IMR-90 (cell line): ENCODE data around the gene CTTN. TPM values are rescaled to one million over a fixed set of nuclear protein-coding genes. Genes with fewer than 3 reads are reported as not detected.

ENCODE experiments used
- ATAC-seq: fragments of 200-7000 bp; cut with Tn5 transposase; 2 replicates; pipeline ENCODE4 v1.9.1; 2020; ENCODE audit warnings: low read depth, mild to moderate bottlenecking, moderate library complexity
- BruUV-seq: library from RNA; stranded (reverse); fragments of 400-500 nt; replicated peaks from 2 replicates; lab custom pipeline; 2021; lab: Mats Ljungman, UMichigan
- CTCF ChIA-PET: fragments of 300-600 bp; formaldehyde crosslinking; extraction: SDS; loops from one replicate; lab custom pipeline; 2021; ENCODE audit warnings: antibody characterized with exemption; lab: Yijun Ruan, JAX
- POLR2A ChIA-PET: fragments of 300-600 bp; sonication (Branson Sonifier 250); formaldehyde crosslinking; loops from one replicate; lab custom pipeline; 2022; ENCODE audit warnings: antibody characterized with exemption; ENCODE audit not compliant: unreplicated experiment; lab: Charles Lee
- DNase-seq: peaks from one replicate; pipeline ENCODE4 v3.0.0; 2013
- H2AFZ ChIP-seq: replicated peaks from 2 replicates; pipeline ENCODE3; 2013; ENCODE audit warnings: low read length, mild to moderate bottlenecking; ENCODE audit not compliant: poor library complexity
- H2AK5ac ChIP-seq: 2 replicates; pipeline ENCODE4 v1.6.1; 2013; ENCODE audit warnings: low read depth, low read length, inconsistent platforms
- H2AK9ac ChIP-seq: replicated peaks from 2 replicates; pipeline ENCODE3; 2013; ENCODE audit warnings: mild to moderate bottlenecking, low read depth, low read length, moderate library complexity; ENCODE audit not compliant: poor library complexity
- H2BK120ac ChIP-seq: 2 replicates; pipeline ENCODE4 v1.6.1; 2013; ENCODE audit warnings: low read depth, low read length, inconsistent platforms
- H2BK15ac ChIP-seq: 3 replicates; pipeline ENCODE4 v1.6.1; 2013; ENCODE audit warnings: low read depth, low read length, inconsistent platforms
- H2BK20ac ChIP-seq: 2 replicates; pipeline ENCODE4 v1.6.1; 2013; ENCODE audit warnings: low read depth, mild to moderate bottlenecking, inconsistent platforms, low read length, moderate library complexity
- H2BK5ac ChIP-seq: 2 replicates; pipeline ENCODE4 v1.6.1; 2013; ENCODE audit warnings: mild to moderate bottlenecking, low read depth, low read length, inconsistent platforms; ENCODE audit not compliant: poor library complexity, severe bottlenecking
- H3K14ac ChIP-seq: replicated peaks from 2 replicates; pipeline ENCODE4 v1.6.1; 2013; ENCODE audit warnings: low read depth, low read length, inconsistent platforms
- H3K18ac ChIP-seq: 2 replicates; pipeline ENCODE4 v1.6.1; 2013; ENCODE audit warnings: low read depth, low read length, control low read depth
- H3K23ac ChIP-seq: 2 replicates; pipeline ENCODE4 v1.6.1; 2013; ENCODE audit warnings: low read depth, low read length, inconsistent platforms
- H3K27ac ChIP-seq: 2 replicates; pipeline ENCODE4 v1.5.1; 2013; ENCODE audit warnings: mild to moderate bottlenecking, control low read depth, low read length; ENCODE audit not compliant: insufficient read depth
- H3K27me3 ChIP-seq: 2 replicates; pipeline ENCODE4 v1.6.1; 2013; ENCODE audit warnings: low read length; ENCODE audit not compliant: control insufficient read depth, insufficient read depth
- H3K36me3 ChIP-seq: 2 replicates; pipeline ENCODE4 v1.6.1; 2013; ENCODE audit warnings: low read length, mixed read lengths; ENCODE audit not compliant: control insufficient read depth, insufficient read depth
- H3K4ac ChIP-seq: 2 replicates; pipeline ENCODE4 v1.6.1; 2013; ENCODE audit warnings: low read depth, low read length, inconsistent platforms
- H3K4me1 ChIP-seq: 2 replicates; pipeline ENCODE4 v1.6.1; 2013; ENCODE audit warnings: low read length, mixed read lengths; ENCODE audit not compliant: control insufficient read depth, insufficient read depth
- H3K4me2 ChIP-seq: 2 replicates; pipeline ENCODE4 v1.6.1; 2013; ENCODE audit warnings: low read depth, mild to moderate bottlenecking, control low read depth, low read length, moderate library complexity
- H3K4me3 ChIP-seq: 2 replicates; pipeline ENCODE4 v1.5.1; 2013; ENCODE audit warnings: low read depth, mild to moderate bottlenecking, control low read depth, low read length, moderate library complexity; ENCODE audit not compliant: insufficient read depth
- H3K56ac ChIP-seq: 2 replicates; pipeline ENCODE4 v1.6.1; 2013; ENCODE audit warnings: low read length, inconsistent platforms; ENCODE audit not compliant: insufficient read depth; ENCODE audit errors: extremely low read depth
- H3K79me1 ChIP-seq, 2 experiments: 2 replicates each; pipeline ENCODE4 v1.6.1; 2013; ENCODE audit warnings: low read length in 2 of 2, inconsistent platforms in 1 of 2, low read depth in 1 of 2
- H3K9ac ChIP-seq: 2 replicates; pipeline ENCODE4 v1.6.1; 2013; ENCODE audit warnings: low read depth, low read length, control low read depth
- H3K9me1 ChIP-seq: 2 replicates; pipeline ENCODE4 v1.6.1; 2013; ENCODE audit warnings: low read length, inconsistent platforms; ENCODE audit not compliant: insufficient read depth
- H3K9me3 ChIP-seq: 2 replicates; pipeline ENCODE4 v1.6.1; 2013; ENCODE audit warnings: low read length; ENCODE audit not compliant: control insufficient read depth, insufficient read depth
- H4K20me1 ChIP-seq: 2 replicates; pipeline ENCODE4 v1.6.1; 2013; ENCODE audit warnings: low read length, inconsistent platforms; ENCODE audit not compliant: insufficient read depth
- H4K5ac ChIP-seq: 2 replicates; pipeline ENCODE4 v1.6.1; 2013; ENCODE audit warnings: mild to moderate bottlenecking, low read depth, low read length, control low read depth
- H4K8ac ChIP-seq, 2 experiments: 2 replicates each; pipeline ENCODE4 v1.6.1; 2013; ENCODE audit warnings: low read depth in 2 of 2, low read length in 2 of 2, control low read depth in 1 of 2, inconsistent platforms in 1 of 2
- H4K91ac ChIP-seq: 2 replicates; pipeline ENCODE4 v1.6.1; 2013; ENCODE audit warnings: low read depth, low read length, inconsistent platforms; ENCODE audit not compliant: insufficient read depth
- BHLHE40 ChIP-seq: fragments of 150-350 bp; IDR thresholded peaks from 2 replicates; pipeline ENCODE4 v1.6.1; 2016; ENCODE audit warnings: mild to moderate bottlenecking, low read depth, low read length
- CEBPB ChIP-seq: IDR thresholded peaks from 2 replicates; pipeline ENCODE4 v1.6.1; 2012; ENCODE audit warnings: low read depth, low read length, improper control_type of control experiment
- CTCF ChIP-seq: conservative IDR thresholded peaks from 2 replicates; pipeline ENCODE4 v1.5.1; 2012; ENCODE audit warnings: mild to moderate bottlenecking, low read depth, low read length, improper control_type of control experiment
- ELK1 ChIP-seq: fragments of 150-350 bp; IDR thresholded peaks from 2 replicates; pipeline ENCODE4 v1.6.1; 2016; ENCODE audit warnings: low read depth, mild to moderate bottlenecking, low read length, moderate library complexity, borderline replicate concordance
- FOS ChIP-seq: fragments of 150-350 bp; IDR thresholded peaks from 2 replicates; pipeline ENCODE4 v1.6.1; 2016; ENCODE audit warnings: low read depth, low read length
- MAFK ChIP-seq: IDR thresholded peaks from 2 replicates; pipeline ENCODE4 v1.6.1; 2012; ENCODE audit warnings: low read depth, low read length, improper control_type of control experiment
- MAZ ChIP-seq: IDR thresholded peaks from 2 replicates; pipeline ENCODE4 v1.6.1; 2012; ENCODE audit warnings: low read depth, mild to moderate bottlenecking, low read length, improper control_type of control experiment, moderate library complexity, borderline replicate concordance
- MXI1 ChIP-seq: IDR thresholded peaks from 2 replicates; pipeline ENCODE4 v1.6.1; 2012; ENCODE audit warnings: low read depth, mild to moderate bottlenecking, low read length, moderate library complexity, borderline replicate concordance
- NFE2L2 ChIP-seq: fragments of 150-350 bp; IDR thresholded peaks from 2 replicates; pipeline ENCODE4 v1.6.1; 2016; ENCODE audit warnings: low read depth, mild to moderate bottlenecking, low read length
- POLR2A ChIP-seq: IDR thresholded peaks from 2 replicates; pipeline ENCODE4 v1.6.1; 2012; ENCODE audit warnings: mild to moderate bottlenecking, low read depth, low read length
- RAD21 ChIP-seq: IDR thresholded peaks from 2 replicates; pipeline ENCODE4 v1.6.1; 2012; ENCODE audit warnings: low read length, improper control_type of control experiment
- RCOR1 ChIP-seq: IDR thresholded peaks from 2 replicates; pipeline ENCODE4 v1.6.1; 2012; ENCODE audit warnings: mild to moderate bottlenecking, low read length, improper control_type of control experiment; ENCODE audit not compliant: insufficient replicate concordance
- RFX5 ChIP-seq: IDR thresholded peaks from 2 replicates; pipeline ENCODE4 v1.8.0; 2012; ENCODE audit warnings: low read depth, mild to moderate bottlenecking, low read length, moderate library complexity
- SMC3 ChIP-seq: fragments of 150-350 bp; IDR thresholded peaks from 2 replicates; pipeline ENCODE4 v1.6.1; 2016; ENCODE audit warnings: low read depth, mild to moderate bottlenecking, antibody characterized with exemption, low read length, moderate library complexity
- USF2 ChIP-seq: fragments of 150-350 bp; IDR thresholded peaks from 2 replicates; pipeline ENCODE4 v1.6.1; 2017; ENCODE audit warnings: mild to moderate bottlenecking, antibody characterized with exemption, low read length, low read depth
- WGBS, 2 experiments: methylation state at CpG; one replicate each; pipeline versions ENCODE4 v1.1.5 to v1.1.7; 2013; ENCODE audit warnings: missing lambda C conversion rate in 2 of 2; ENCODE audit not compliant: insufficient read length in 1 of 2; ENCODE audit errors: extremely low coverage in 2 of 2; 5-methylcytosine and 5-hydroxymethylcytosine counted together
- dilution Hi-C: fragments of 300-500 bp; cut with HindIII; formaldehyde crosslinking; loops from one replicate; pipeline ENCODE4 v1.14.3; 2018; ENCODE audit warnings: low sequenced_read_pairs; ENCODE audit not compliant: unreplicated experiment
- in situ Hi-C: fragments of 300-500 bp; cut with MboI; formaldehyde crosslinking; loops from 3 replicates; pipeline ENCODE4 v1.14.3; 2019; ENCODE audit warnings: low sequenced_read_pairs, inconsistent platforms, mixed read lengths
- intact Hi-C: fragments of 100-400 bp; cut with micrococcal nuclease; formaldehyde crosslinking; loops from 2 replicates; pipeline ENCODE4 v1.10.0; 2022
- polyA plus RNA-seq, 3 experiments: library from polyadenylated mRNA; depleted of rRNA; stranded (reverse); fragments of >200 nt; gene quantifications; 2 replicates each; pipeline ENCODE4 v1.2.3, GENCODE V29; 2012; ENCODE audit warnings: low replicate concordance in 1 of 3
- total RNA-seq: library from RNA; depleted of rRNA; stranded (reverse); fragments of >200 nt; gene quantifications from 2 replicates; pipeline ENCODE4 v1.2.3, GENCODE V29; 2012

The CTTN gene
- total and polyA plus RNA-seq, 2 of the 4 experiments (the other 2 are of a cell fraction) = 287 to 296 TPM

DNA sequence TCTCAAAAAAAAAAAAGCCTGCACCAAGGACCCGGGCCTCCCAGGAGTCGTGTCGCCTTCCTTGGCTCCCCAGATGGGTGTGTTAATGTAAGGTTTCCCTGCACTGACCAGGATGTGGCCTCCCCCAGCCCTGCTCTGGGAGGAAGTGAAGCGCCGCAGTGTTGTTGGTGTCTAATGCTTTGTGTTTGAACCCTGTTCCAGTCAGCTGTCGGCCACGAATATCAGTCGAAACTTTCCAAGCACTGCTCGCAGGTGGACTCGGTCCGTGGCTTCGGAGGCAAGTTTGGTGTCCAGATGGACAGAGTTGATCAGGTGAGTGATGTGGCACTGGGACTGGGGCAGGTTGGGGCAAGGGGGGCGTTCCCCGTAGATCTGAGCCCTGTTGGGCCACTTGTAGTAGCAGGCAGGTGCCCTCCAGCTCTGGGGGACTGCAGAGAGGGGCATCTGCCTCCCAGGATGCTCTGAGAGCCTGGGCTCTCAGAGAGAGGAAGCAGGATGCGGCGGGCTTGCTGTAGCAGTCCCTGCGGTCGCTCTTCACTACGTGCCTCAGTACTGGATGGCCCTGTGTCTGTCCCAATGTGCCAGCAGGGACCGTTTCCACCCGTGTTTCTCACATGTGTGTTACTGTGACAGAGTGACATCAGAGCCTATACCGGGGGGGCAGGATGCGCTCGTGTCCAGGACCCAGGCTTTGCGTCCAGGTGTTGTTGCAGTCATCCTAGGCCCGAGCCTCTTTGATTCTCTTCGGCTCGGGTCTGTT, 16.2 kb downstream of the CTTN start:
- no peak overlapping the region for H3K56ac ChIP-seq
- H2BK15ac ChIP-seq = no peak overlapping the region
- no peak overlapping the region for H3K4ac ChIP-seq
- peak overlapping the region; percentile 11 for H2BK5ac ChIP-seq
- no peaks in the 10 kb centered on the region for H3K9me3 ChIP-seq
- no peak overlapping the region for H4K5ac ChIP-seq
- no peak overlapping the region for H3K23ac ChIP-seq
- H3K79me1 ChIP-seq = peaks cover 24 to 80% of the 10 kb centered on the region in 2 experiments
- no peak overlapping the region for H3K18ac ChIP-seq
- H4K20me1 ChIP-seq = peaks cover 83% of the 10 kb centered on the region
- DNase-seq (no peak), ATAC-seq (no peak)
- no peak overlapping the region for H2BK20ac ChIP-seq
- dilution Hi-C loops = no loop called here
- H2AK9ac ChIP-seq = no peak overlapping the region
- H2AFZ ChIP-seq = no peak overlapping the region
- ChIA-PET CTCF (interaction anchor here (1.0 kb wide), 1 partner anchor 10 kb away, joined by 8 read pairs; no protein-coding TSS in a partner anchor), POLR2A (no interaction called here)
- H3K4me1 ChIP-seq = peaks cover 6% of the 10 kb centered on the region
- H3K14ac ChIP-seq = no peak overlapping the region
- no peak overlapping the region for H3K9ac ChIP-seq
- no peak overlapping the region for H3K4me2 ChIP-seq
- no peaks in the 10 kb centered on the region; the same call in 1 of the 2 replicates for H3K9me1 ChIP-seq
- H3K4me3 ChIP-seq = no peak overlapping the region
- WGBS, 2 experiments = 93% methylated on average over 11 of the region's 28 CpGs; no CpG with 5 or more reads in 1 of the 2 experiments
- intact Hi-C loops = loop anchor here (1.0 to 5.0 kb wide), 2 partner anchors 32 to 212 kb away; partner anchors contain the start of gene FADD
- H4K91ac ChIP-seq = no peak overlapping the region
- no peak overlapping the region for H4K8ac ChIP-seq
- no peak overlapping the region; the same call in 1 of the 2 replicates for H2AK5ac ChIP-seq
- H2BK120ac ChIP-seq = no peak overlapping the region
- H3K27me3 ChIP-seq = no peaks in the 10 kb centered on the region
- H3K36me3 ChIP-seq = peaks cover 82% of the 10 kb centered on the region
- peak overlapping the region; percentile 13; the same call in 1 of the 2 replicates for H3K27ac ChIP-seq
- BruUV-seq = no TSS peak
- in situ Hi-C loops = no loop called here
- TF ChIP-seq RCOR1 (no peak), BHLHE40 (no peak), RFX5 (no peak), RAD21 (no peak), USF2 (no peak), CEBPB (no peak), MAZ (no peak), FOS (no peak), ELK1 (no peak), MAFK (no peak), SMC3 (no peak), NFE2L2 (no peak), MXI1 (no peak), POLR2A (no peak), CTCF (no peak)
